A673 (cell line): Measurements from ENCODE around the gene KIAA0319L. TPM values are rescaled to one million over a fixed set of nuclear protein-coding genes. Genes with fewer than 3 reads are reported as not detected.

Experiments
- BruUV-seq: library from RNA; stranded (reverse); fragments of 400-500 nt; replicated peaks from 2 replicates; lab custom pipeline; 2021; lab: Mats Ljungman, UMichigan
- CTCF ChIA-PET: fragments of 300-600 bp; sonication (Branson Sonifier 250); formaldehyde crosslinking; loops from one replicate; lab custom pipeline; 2022; ENCODE audit warnings: antibody characterized with exemption; lab: Charles Lee
- POLR2A ChIA-PET: fragments of 300-600 bp; sonication (Branson Sonifier 250); formaldehyde crosslinking; loops from one replicate; lab custom pipeline; 2022; ENCODE audit warnings: antibody characterized with exemption; ENCODE audit not compliant: low non-redundant PET; lab: Charles Lee
- DNase-seq: peaks from one replicate; pipeline ENCODE4 v3.0.0-alpha.2; 2015; ENCODE audit warnings: low spot score
- H3K27ac ChIP-seq: fragments of 200-600 bp; sonication (generic); 2 replicates; pipeline ENCODE4 v1.5.1; 2016; ENCODE audit warnings: mixed run types, low read depth, mild to moderate bottlenecking, mixed read lengths, antibody characterized with exemption, low read length; ENCODE audit not compliant: poor library complexity, severe bottlenecking
- H3K27me3 ChIP-seq: fragments of 200-600 bp; sonication (generic); replicated peaks from 2 replicates; pipeline ENCODE4 v1.6.1; 2017; ENCODE audit warnings: mixed run types, low read depth, mild to moderate bottlenecking, mixed read lengths, antibody characterized with exemption, low read length; ENCODE audit not compliant: insufficient read depth, poor library complexity
- H3K36me3 ChIP-seq: fragments of 200-600 bp; sonication (generic); 2 replicates; pipeline ENCODE4 v1.6.1; 2016; ENCODE audit warnings: mixed run types, mild to moderate bottlenecking, mixed read lengths, antibody characterized with exemption, low read length; ENCODE audit not compliant: insufficient read depth, poor library complexity, severe bottlenecking
- H3K4me1 ChIP-seq: fragments of 200-600 bp; sonication (generic); 2 replicates; pipeline ENCODE4 v1.6.1; 2017; ENCODE audit warnings: mixed run types, mild to moderate bottlenecking, mixed read lengths, antibody characterized with exemption, low read length; ENCODE audit not compliant: insufficient read depth, poor library complexity, severe bottlenecking
- H3K4me3 ChIP-seq: fragments of 200-600 bp; sonication (generic); 2 replicates; pipeline ENCODE4 v1.5.1; 2016; ENCODE audit warnings: low read depth, mixed run types, mild to moderate bottlenecking, mixed read lengths, low read length; ENCODE audit not compliant: poor library complexity, severe bottlenecking
- H3K9me3 ChIP-seq: fragments of 200-600 bp; sonication (generic); 2 replicates; pipeline ENCODE4 v1.6.1; 2016; ENCODE audit warnings: mixed run types, low read depth, mild to moderate bottlenecking, mixed read lengths, antibody characterized with exemption, low read length; ENCODE audit not compliant: poor library complexity, severe bottlenecking
- CTCF ChIP-seq: fragments of 300-800, 200-600 bp; sonication (generic); conservative IDR thresholded peaks from 2 replicates; pipeline ENCODE4 v1.5.1; 2017; ENCODE audit warnings: low read depth, mild to moderate bottlenecking, antibody characterized with exemption, low read length, moderate library complexity, mixed read lengths
- EZH2 ChIP-seq: fragments of 200-600 bp; sonication (generic); IDR thresholded peaks from 2 replicates; pipeline ENCODE4 v1.6.1; 2017; ENCODE audit warnings: borderline replicate concordance, low read depth, mild to moderate bottlenecking, mixed read lengths, antibody characterized with exemption, low read length; ENCODE audit not compliant: poor library complexity, severe bottlenecking
- intact Hi-C: fragments of 100-400 bp; cut with micrococcal nuclease; formaldehyde crosslinking; loops from one replicate; pipeline ENCODE4 v1.10.0; 2022; ENCODE audit not compliant: unreplicated experiment
- total RNA-seq: library from RNA; stranded (reverse); gene quantifications from 2 replicates; pipeline ENCODE4 v1.2.3, GENCODE V29; 2021

The KIAA0319L gene
- total RNA-seq, 1 experiment from 2014 or later = 33.7 TPM

- no peaks in the 10 kb centered on the region for H3K27me3 ChIP-seq
- peaks cover 4% of the 10 kb centered on the region for H3K9me3 ChIP-seq
- H3K36me3 ChIP-seq = no peaks in the 10 kb centered on the region
- ChIA-PET POLR2A (no interaction called here), CTCF (no interaction called here)
- no peaks in the 10 kb centered on the region for H3K4me1 ChIP-seq
- no TSS peak for BruUV-seq
- TF ChIP-seq CTCF (no peak), EZH2 (no peak)
- no peak for DNase-seq
- intact Hi-C loops = no loop called here
- H3K4me3 ChIP-seq = no peak overlapping the region
- H3K27ac ChIP-seq = no peak overlapping the region
Observed at GRCh38 chr1:35519432-35519831, 37.8 kb downstream of the KIAA0319L start.

GRCh38 chr1:35518183-35518582 lies 39.0 kb downstream of the KIAA0319L start:
- Histone ChIP-seq H3K4me3 (no peak overlapping the region), H3K27ac (no peak overlapping the region), H3K27me3 (no peaks in the 10 kb centered on the region), H3K4me1 (no peaks in the 10 kb centered on the region), H3K36me3 (no peaks in the 10 kb centered on the region), H3K9me3 (peaks cover 4% of the 10 kb centered on the region)
- DNase-seq = no peak
- TF ChIP-seq EZH2 = no peak
- BruUV-seq = no TSS peak
- CTCF ChIA-PET = no interaction called here
- intact Hi-C loops = no loop called here
- POLR2A ChIA-PET = no interaction called here

- TF ChIP-seq EZH2 (no peak), CTCF (no peak)
- DNase-seq = no peak
- no TSS peak for BruUV-seq
- no peak overlapping the region for H3K27ac ChIP-seq
- peaks cover 9% of the 10 kb centered on the region for H3K4me1 ChIP-seq
- CTCF ChIA-PET = no interaction called here
- H3K4me3 ChIP-seq = no peak overlapping the region
- no peaks in the 10 kb centered on the region for H3K9me3 ChIP-seq
- intact Hi-C loops = no loop called here
- no peaks in the 10 kb centered on the region for H3K36me3 ChIP-seq
- no peaks in the 10 kb centered on the region for H3K27me3 ChIP-seq
- POLR2A ChIA-PET = no interaction called here
Observed at GRCh38 chr1:35511305-35511704, 45.9 kb downstream of the KIAA0319L start.

- POLR2A ChIA-PET = no interaction called here
- no peak overlapping the region for H3K27ac ChIP-seq
- no peak for DNase-seq
- H3K36me3 ChIP-seq = no peaks in the 10 kb centered on the region
- peaks cover 21% of the 10 kb centered on the region for H3K4me1 ChIP-seq
- H3K4me3 ChIP-seq = no peak overlapping the region
- no peaks in the 10 kb centered on the region for H3K27me3 ChIP-seq
- H3K9me3 ChIP-seq = no peaks in the 10 kb centered on the region
- intact Hi-C loops = no loop called here
- CTCF ChIA-PET = no interaction called here
- TF ChIP-seq CTCF (no peak), EZH2 (no peak)
- BruUV-seq = no TSS peak
Observed at GRCh38 chr1:35509558-35509957, 47.6 kb downstream of the KIAA0319L start.
